Nucleus accumbens (tissue), 56 donors: ENCODE measurements around the gene CRYL1.

ENCODE experiments used
- DNase-seq, 56 donors: peaks; one replicate each; lab custom pipeline; 2025; lab: John Stamatoyannopoulos, UW

The CRYL1 gene, protein sequence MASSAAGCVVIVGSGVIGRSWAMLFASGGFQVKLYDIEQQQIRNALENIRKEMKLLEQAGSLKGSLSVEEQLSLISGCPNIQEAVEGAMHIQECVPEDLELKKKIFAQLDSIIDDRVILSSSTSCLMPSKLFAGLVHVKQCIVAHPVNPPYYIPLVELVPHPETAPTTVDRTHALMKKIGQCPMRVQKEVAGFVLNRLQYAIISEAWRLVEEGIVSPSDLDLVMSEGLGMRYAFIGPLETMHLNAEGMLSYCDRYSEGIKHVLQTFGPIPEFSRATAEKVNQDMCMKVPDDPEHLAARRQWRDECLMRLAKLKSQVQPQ

DNA sequence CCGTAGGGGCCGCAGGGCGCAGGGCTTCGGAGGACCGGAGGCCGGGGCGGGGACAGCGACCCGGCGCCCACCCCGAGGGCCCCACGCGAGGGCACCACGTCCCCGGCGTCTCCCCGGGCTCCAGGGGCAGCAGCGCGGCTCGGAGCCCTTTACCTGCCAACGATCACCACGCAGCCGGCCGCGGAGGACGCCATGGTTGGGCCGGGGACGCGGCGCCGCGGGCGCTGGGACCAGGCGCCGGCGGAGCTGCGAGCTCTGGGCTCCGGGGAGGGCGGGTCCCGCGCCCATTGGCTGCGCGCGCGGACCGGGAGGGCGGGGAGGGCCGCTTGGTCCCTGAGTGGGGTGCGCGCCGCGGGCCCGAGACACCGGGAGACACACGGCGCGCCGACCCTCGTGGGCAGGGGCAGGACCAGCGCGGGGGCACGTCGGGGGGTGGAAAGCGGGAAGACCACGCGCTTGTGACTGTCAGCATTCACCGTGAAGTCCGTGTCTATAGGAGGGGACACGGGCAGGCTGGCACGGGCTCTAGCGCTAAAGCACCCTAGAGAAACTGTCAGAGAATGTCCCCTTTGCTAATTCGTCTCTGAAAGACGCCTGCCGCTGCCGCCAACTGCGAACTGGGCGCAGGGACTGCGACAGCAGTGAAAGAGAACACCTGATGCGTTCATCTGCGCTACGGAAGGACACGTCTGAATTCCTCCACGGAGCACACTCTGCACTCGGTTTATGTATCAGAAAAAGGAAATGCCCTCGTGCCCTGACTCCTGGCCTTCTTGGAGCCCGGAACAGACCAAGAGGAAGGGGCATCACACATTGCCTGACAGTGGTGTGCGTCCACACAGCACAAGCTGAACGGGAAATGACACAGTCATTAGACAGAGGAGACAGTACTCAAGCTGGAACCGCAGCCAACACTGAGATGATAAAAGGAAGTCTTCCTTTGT is at the start of gene CRYL1:
TSS of gene CRYL1 (minus strand) at position 257 of the 944 bp plus-strand sequence. CDS start at position 194, 63 bp downstream.
- peak; percentile 11 to 92 (median 78) for DNase-seq

DNA sequence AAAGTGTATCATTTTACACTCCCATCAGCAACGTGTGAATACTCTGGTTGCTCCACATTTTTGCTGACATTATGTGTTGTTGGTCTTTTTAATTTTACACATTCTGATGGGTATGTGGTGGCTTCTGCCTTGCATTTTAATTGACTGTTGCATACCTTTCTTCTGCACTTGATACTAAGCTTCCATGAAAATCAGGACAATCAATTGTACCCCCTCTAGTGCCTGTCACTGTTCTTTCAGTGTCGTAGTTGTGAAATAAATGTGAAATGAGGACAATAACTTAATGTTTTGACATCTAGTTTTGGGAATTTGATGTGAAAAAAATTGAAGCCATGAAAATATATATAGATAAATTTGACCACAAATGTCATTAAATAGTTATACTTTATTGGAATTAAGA is 48.0 kb upstream of the CRYL1 start:
- no peak for DNase-seq

DNA sequence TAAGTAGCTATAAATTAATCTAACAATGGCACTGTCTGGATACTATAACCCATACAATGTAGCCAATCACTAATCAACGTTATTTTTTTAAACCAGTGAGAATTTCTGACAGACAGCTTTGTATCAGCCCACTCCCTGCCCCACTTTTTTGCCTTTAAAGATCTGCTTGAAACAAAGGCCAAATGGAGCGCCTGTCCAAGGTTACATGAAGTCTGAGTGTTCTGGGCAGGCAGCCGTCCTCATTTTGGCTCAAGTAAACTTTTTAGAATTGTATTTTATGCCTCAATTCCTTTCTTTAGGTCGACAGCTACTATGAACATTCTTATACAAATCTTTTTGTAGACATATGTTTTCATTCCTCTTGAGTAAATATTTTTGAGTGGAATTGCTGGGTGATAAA is 47.5 kb upstream of the CRYL1 start:
- peak in 1 of 56 donors; percentile 19 for DNase-seq

DNA sequence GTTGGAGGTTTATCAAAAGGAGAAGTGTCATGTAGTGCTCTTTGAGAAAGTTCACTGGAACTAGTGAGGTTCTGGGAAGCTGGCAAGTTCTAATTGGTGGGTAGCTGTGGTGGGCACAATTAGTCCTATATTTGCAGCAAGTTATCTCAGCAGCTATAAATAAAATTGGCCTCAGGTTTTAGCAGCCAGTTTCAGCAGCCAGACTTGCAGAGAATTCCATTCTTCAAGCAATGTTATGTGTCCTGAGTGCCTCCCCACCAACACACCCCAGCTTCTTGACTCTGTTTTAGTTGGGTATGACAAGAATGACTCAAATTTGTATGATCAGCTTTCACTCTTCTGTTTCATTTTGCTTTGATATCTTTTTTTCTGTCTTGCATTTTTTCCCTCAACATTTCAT is 46.0 kb upstream of the CRYL1 start:
- DNase-seq = no peak

DNA sequence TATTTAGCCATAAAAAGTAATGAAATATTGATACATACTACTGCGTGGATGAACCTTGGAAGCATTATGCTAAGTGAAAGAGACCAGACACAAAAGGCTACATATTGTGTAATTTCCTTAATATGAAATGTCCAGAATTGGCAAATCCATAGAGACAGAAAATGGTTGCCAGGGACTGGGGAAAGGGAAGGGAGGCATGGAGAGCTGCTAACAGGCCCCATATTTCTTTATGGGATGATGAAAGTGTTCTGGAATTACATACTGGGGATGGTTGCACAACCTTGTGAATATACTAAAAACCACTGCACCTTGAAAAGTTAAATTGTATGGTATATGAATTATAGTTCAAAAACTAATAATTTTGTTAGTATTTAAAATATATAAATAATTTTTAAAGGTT is 44.9 kb upstream of the CRYL1 start:
- DNase-seq = no peak

DNA sequence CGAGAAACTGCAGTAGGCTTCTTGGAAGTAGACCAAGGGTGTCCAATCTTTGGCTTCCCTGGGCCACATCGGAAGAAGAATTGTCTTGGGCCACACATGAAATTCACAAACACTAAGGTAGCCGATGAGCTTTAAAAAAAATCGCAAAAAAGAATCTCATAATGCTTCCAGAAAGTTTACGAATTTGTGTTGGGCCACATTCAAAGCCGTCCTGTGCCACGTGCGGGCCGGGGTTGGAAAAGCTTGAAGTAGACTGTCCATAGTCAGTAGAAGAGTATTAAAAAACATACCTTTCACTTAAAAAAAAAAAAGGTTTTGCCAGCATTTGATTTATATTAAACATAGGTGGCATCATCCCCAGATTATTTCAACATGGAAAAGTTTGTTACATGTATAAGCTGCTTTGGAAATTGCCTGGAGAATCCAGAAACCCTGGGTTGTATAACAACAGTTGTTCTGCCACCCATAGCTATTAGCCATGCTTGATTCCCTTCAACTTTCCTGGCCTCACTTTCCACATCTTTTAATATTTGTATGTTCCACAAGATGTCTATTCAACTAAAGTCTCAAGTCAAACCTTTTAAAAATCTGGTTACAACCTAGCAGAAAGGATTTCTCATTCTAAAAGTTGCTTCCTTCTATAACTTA is 42.3 kb upstream of the CRYL1 start:
- DNase-seq = peak in 2 of 56 donors; percentile 16 to 27

DNA sequence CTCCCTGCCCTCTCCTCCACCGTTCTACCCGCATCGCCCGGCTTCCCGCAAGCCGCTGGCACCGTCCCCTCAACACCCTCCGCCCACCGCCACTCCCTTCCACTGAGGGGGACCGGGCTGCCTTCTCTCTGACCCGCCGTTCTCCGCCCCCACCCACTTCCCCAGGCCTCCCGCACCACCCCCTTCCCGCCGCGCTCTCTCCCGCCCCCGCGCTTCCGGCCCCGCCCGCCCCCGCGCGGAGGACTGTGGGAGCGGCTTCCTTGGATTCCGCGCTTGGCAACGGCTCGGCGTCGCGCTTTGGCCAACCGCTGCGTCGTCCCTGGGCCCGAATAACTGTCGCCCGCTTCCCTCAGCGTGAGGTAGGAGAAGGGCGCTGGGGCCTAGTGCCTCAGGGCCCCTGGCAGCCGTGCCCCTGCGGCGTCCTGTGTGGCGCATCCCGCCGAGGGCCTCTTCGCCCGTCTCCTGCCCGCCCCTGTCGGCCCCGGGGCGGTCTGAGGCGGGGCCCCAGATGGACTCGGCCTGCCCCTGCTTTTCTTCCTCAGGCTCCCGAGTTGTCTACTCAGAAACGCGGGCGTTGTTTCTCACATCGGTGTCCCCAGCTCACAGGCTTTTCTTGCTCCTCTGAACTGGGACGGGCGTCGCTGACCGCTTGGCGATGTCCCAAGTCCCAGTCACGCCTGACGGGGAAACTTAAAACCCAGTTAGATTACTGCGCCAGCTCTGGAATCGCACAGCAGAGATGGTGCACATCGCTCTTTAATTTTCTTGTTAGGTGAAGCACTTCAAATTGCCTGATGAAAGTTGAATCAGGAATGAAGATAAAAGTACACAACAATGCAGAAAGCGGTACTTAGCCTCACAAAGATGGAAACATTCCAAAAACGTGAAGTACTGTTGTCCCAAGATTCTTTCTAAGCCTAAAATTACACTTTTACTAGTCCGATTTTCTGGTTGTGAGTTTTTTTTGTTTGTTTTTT is 41.5 kb upstream of the CRYL1 start, which contains the start of gene IFT88:
TSS of gene IFT88 (plus strand) at position 260 of the 977 bp plus-strand sequence. CDS start 7,229 bp downstream, outside the sequence.
- peak; percentile 46 to 96 (median 89) for DNase-seq

DNA sequence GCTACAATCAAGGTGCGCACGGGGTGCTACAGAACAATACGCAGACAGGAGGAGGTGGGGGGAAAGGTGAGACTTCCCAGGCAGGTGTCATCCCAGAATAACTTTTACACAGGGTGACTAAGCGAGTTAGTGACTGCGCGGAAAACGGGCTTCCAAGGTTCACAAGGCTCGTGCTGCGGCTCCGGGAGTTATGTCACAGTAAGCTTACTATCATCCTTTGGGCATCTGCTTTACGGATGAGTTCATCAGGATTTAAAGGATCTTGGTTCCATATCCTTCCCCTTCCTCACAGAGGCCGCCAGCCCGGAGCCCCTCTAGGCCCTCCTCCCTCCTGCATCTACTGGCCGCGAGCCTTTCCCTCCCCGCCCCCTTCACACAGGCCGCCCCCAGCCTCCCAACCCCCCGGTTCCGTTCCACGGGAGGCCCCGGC is 40.8 kb upstream of the CRYL1 start:
- DNase-seq = peak in 19 of 56 donors; percentile 20 to 83 (median 65)

DNA sequence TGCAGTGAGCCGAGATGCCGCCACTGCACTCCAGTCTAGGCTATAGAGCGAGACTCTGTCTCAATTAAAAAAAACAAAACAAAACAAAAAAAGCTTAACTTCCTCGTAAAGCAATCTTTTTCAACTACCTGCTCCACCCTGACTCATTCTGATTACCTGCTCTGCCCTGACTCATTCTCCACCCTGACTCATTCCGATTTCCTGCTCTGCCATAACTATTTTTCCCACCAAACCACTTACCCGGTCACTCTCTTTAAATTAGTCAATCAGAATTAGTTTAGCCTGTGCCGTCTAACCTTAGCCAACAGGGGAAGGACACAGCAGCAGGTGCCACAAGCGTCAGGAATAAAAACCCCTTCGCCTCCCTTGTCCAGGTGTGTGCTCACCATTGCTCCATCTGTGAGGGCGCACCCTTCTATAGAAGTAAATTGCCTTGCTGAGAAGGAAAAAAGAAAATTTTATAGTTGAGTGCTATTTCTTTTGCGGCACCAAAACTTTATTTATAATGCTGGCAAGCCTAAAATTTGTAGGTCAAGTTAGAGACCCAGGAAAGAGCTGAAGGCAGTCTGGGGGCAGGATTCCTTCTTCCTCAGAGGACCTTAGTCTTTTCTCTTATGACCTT is 39.6 kb upstream of the CRYL1 start:
- DNase-seq = no peak

DNA sequence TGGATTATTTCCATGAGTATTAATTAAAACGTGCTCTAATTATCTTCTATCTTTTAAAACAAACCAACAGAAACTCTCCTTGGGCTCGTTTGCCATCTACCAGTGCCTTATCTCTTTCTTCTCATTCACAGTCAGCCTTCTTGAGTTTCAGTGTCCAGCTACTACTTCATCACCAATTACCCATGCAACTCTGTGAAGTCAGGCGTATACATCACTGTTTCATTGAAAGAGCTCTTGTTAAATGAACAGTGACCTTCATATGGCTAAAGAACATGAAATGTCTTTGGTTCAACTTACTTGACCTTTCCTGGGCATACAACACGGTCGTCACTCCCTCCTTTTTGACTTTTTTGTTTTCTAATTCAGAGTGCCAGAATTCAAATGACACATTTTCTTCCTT is 36.1 kb upstream of the CRYL1 start:
- no peak for DNase-seq

DNA sequence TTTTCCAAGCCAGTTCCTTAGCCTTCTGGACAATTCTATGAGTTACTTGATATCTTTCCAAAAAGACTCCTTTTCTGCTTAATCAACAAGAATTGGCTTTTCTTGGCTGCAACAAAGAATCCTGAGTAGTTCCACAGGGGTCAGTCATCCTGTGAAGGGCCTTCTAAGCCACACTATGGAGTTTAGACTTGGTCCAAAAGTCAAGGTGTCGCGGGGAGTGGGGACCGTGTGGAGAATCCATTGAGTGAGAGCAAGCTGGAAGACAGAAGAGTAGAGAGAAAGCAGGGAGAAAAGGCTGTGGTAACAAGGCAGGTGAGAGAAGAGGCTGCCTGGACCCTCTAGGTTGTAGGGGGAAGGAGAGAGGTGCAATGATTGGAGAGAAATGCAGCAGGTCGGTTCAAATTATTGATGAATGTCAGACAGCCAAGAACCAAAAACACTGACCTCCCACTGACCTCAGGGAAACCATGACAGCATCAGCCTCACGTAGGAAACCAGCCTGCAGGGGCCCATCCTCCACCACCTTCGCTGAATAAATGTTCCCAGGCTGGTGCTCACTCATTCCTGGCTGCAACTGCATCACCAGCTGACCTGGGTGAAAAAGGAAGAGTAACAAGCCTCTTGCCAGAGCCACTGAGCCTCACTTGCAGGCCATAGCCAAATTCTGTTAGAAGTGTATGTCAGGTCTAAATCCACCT is 34.2 kb upstream of the CRYL1 start:
- DNase-seq = no peak

DNA sequence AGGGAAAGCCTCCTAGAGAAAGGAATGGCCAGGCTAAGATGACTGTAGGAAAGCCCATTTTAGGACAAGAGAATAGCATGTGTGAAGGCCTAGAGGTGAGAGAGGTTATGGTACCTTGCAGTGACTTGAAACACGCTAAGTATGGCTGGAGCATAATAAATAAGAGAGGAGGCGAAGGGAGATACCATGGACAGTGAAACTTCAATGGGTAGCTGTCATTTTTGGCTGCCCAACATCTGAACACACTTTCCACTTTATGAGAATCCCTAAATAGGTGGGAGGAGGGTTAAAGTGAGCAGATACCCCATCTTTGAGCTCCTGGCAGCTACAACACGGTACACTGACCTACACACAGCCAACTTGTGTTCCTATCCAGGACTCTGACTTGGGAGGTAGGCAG is 33.3 kb upstream of the CRYL1 start:
- DNase-seq = no peak

DNA sequence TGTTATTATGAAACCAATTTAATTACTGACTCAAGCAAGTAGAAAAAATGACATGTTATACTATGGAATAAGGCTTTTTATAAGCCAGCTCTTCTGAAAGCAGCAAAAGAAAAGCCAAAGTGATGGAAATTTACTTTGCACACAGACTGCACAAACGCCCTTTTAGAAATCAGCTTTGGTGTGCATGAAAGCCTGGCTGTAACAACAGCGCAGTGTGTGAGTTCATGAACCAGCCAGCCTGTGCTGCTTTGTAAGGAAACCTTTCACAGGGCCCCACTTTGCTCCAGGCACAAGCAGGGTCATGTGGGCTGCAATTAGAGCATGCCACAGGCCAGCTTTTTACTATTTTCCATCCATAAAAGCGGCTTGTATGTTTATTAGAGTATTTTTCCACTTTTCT is 27.7 kb upstream of the CRYL1 start:
- peak; percentile 4 to 91 (median 71) for DNase-seq

DNA sequence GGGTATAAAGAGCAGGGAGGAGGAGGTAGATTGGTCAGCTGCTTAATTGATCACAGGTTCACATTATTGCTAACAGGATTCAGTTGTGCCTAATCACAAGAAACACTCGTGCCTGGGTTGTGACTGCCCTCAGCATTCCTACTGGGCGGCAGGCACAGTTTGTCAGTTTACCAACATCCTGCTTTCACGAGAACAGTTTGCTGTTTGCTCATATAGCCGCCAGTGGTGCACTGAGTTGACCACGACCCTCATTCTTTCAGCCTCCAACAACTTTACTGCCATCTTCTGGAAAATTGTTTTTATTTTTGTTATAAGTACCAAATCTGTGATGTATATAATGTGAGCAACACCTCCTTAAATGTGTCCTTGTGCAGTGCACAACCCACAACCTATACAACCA is 25.1 kb upstream of the CRYL1 start:
- DNase-seq = peak in 4 of 56 donors; percentile 1 to 13 (median 12)

DNA sequence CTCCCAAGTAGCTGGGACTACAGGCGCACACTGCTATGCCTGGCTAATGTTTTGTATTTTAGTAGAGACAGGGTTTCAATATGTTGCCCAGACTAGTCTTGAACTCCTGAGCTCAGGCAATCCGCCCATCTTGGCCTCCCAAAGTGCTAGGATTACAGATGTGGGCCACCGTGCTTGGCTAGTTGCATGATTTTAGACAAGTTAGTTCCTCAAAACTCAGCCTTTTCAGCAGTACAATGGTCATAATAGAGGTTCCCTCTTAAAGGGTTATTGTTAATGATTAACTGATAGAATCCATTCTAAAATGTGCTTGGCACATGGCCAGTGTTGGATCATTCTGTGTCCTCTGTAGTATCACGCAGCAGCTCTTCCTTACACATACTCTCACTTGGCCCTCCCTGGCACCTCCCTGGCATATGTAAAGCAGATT is 21.8 kb upstream of the CRYL1 start:
- no peak for DNase-seq

DNA sequence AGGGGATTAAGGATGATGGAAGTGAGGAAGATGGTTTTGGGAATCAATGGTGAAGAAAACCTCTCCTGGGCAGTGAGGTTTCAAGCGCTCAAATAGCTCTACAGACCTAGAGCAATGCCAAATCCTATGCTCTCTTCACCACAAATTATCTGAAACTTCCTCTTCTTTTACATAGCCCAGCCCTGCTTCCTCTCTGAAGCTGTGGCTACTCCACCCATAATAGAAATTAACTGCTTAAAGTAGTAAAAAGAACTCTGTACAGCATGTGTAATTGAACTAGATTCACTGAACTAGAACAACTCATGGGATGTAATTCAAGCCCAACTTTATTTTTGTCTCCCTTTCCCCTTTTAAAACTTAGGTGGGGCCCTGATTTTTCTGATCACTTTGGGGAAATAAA is 20.9 kb upstream of the CRYL1 start:
- DNase-seq = no peak

DNA sequence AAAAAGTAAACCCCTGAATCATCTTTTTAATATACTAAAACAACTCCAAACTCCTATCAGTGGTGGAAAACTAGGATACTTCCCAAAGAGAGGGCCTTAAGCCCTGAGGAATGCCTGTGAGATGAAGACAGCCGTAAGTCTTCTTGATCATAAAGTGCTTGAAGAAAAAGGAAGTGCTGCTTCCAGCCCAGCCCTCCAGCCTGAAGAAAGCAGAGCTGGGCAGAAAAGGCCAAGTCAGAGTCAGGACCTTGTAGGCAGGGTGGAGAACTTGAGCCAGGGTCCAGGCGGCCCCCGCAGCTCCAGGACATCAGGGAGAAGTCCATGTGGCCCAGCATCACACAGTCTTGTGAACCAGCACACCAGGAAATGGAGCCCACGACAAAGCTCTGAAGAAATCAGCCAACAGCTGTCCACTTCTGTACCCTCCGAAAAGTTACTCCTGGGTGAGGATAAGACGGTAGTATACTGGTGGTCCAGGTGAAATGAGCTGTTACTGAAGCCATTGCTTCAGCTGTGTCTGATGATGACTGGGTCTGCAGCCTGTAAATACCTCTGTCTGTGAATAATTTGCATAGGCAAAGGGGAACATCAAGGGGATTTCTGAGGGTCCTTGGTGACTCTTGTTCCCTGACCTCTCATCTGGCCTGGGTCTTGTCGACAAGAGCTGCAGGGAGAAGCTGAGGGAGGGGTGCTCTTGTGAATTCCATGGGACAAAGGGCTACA is 18.7 kb upstream of the CRYL1 start:
- no peak for DNase-seq

DNA sequence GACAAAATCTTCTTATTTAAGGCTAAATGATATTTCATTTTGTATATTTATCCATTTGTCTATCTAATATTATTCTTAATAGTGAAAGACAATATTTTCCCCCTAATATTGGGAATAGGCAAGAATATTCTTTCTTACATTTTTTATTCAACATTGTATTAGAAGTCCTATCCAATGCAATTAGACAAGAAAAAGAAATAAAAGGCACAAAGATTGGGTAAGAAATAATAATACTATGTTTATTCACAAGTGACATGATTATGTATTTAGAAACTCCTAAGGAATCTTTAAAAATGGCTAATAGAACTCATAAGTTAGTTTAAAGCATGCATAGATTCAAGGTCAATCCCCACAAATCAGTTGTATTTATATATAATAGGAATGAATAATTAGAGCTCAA is 11.3 kb upstream of the CRYL1 start:
- no peak for DNase-seq
